Stimulated activated CD4-positive, alpha-beta T cell treated with anti-CD3 and anti-CD28 coated beads, Interleukin-1b, Interleukin-23, amount 100 ng/mL, for 48 hours (primary cell): ENCODE measurements around the gene RALGAPB.

ENCODE experiments used
- DNase-seq: peaks from one replicate; pipeline ENCODE4 v3.0.0-alpha.2; 2020

RALGAPB gene

DNA sequence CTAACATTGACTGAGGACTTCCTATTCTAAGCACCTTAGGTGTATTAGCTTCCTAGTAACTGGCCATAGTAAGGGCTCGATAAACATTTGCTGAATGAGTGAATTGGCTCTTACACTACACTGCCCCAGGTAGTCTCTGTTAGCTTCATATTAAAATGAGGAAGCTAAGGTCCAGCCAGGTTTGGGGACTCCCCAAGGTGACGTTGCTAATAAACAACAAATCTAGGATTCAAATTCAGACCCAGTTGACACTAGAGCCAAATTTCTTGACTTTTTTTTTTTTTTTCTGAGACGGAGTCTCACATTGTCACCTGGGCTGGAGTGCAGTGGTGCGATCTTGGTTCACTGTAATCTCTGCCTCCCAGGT is 145.2 kb downstream of the RALGAPB start:
- DNase-seq: no peak

DNA sequence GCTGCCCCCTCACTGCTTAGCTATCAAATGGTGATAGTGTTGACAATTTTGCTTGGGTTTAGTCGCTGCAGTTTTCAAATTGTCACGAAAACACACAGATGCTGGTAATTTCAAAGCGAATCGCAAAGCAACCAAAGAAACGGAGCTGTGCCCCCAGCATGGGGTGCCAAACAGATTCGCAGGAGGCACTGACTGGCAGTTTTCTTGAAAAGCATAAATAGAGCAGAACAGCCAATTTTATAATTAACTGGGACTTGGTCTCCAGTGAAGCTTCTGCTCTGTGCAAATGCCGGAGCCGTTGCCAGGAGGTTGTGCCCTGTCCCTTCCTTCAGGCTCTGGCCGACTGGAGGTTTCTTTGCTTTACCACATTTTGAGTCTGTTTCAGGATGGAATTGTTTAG is 147.8 kb downstream of the RALGAPB start:
- DNase-seq: no peak

DNA sequence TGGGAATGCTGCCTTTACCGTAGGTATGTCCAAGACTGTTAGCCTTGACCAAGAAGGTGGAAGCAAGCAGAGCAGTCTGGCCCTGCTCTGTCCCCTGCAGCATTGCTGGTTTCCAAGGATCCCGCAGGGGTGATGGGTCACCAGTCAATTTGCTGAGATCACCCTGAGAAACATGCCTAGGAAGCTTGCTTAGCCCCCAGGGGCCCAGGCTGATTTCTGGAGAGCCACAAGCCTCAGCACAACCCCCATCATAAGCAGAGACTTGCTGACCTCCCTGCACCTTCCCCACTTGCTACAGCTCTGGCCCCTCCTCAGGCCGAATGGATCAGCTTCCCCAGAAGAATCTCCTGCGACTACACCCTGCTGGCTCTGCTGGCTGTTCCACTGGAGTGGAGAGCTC is 150.4 kb downstream of the RALGAPB start:
- DNase-seq: no peak

DNA sequence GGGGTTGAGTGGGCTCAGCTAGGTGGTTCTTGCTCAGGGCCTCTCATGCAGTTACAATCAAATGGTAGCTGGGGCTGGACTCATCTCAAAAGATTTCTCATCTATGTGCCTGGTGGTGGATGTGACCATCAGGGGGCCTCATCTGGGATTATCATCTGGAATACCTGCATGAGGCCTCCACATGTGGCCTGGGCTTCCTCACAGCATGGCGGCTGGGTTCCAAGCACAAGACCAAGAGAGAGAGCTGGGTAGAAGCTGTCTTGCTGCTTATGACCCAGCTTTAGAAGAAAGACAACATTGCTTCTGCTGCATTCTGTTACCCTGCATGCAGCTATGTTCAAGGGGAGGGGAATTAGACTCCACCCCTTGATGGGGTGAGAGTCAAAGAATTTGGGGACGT is 151.4 kb downstream of the RALGAPB start:
- DNase-seq: no peak

DNA sequence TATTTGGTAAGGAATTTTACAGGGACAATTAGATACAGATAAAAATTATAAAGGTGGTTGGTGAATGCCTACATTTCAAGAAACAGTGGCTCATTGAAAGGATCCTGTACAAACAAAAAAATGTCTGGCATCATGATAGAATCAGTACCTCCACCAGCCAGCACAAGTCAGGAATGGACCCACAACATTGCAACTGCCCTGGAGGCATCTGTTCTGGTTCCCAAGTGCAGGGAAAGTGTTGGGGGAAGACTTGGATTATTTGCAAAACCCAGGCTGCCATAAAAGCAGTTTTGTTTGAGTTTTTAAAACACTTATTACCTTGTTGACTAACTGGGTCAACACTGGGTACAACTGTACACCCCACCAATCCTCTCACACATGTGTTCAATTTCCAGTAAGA is 153.3 kb downstream of the RALGAPB start:
- no peak for DNase-seq

DNA sequence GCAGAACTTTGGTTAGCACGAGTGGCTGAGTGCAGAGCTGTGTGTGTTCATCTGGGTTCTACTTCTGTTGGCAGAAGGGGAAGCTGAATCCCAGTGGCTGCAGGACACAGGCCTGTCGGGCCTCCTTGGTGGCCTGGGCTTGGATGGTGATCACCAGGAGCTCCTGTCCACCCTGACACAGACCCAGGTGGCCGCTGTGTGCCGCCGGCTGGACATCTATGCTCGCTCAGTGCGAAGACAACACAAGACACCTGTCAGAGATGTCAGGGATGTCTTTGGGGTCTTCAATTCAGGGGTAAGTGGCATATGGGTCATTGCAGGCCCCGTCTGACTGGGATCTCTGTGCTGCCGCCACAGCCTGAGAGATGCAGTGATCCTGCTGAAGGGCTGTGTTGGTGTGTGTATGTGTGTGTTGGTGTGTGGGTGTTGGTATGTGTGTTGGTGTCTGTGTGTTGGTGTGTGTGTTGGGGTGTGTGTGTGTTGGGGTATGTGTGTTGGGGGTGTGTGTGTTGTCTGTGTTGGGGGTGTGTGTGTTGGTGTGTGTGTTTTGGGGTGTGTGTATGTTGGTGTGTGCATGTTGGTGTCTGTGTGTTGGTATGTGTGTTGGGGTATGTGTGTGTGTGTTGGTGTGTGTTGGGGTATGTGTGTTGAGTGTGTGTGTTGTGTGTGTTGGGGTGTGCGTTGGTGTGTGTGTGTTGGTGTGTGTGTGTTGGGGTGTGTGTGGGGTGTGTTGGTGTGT is 154.4 kb downstream of the RALGAPB start:
- no peak for DNase-seq
